ENCODE data around the gene PLEKHA5.

- TF ChIP-seq, protein P1, sequence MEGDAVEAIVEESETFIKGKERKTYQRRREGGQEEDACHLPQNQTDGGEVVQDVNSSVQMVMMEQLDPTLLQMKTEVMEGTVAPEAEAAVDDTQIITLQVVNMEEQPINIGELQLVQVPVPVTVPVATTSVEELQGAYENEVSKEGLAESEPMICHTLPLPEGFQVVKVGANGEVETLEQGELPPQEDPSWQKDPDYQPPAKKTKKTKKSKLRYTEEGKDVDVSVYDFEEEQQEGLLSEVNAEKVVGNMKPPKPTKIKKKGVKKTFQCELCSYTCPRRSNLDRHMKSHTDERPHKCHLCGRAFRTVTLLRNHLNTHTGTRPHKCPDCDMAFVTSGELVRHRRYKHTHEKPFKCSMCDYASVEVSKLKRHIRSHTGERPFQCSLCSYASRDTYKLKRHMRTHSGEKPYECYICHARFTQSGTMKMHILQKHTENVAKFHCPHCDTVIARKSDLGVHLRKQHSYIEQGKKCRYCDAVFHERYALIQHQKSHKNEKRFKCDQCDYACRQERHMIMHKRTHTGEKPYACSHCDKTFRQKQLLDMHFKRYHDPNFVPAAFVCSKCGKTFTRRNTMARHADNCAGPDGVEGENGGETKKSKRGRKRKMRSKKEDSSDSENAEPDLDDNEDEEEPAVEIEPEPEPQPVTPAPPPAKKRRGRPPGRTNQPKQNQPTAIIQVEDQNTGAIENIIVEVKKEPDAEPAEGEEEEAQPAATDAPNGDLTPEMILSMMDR (IDR thresholded peaks at IDR 0.05), result no peak
- TF ChIP-seq POLR2A (IDR thresholded peaks at IDR 0.05), result no peak
These were observed 98.3 kb downstream of the PLEKHA5 start for GRCh38 chr12:19227880-19228210.

Measured in lower leg skin (tissue), 3 donors.